Measurements from ENCODE around the gene FANCI.

The FANCI gene

GRCh38 chr15:89328398-89329254 is 84.8 kb downstream of the FANCI start:
- DNase-seq (ENCODE audit: extremely low read depth, low read depth) = no peak
- TF ChIP-seq CTCF (IDR thresholded peaks at IDR 0.05; ENCODE audit: low read depth, low read length, missing control alignments) = no peak
- no peak overlapping the region for H3K4me3 ChIP-seq (replicated peaks; ENCODE audit: low read depth, low read length)

- no peak overlapping the region for H3K4me3 ChIP-seq (replicated peaks; ENCODE audit: low read depth, low read length)
- no peak for DNase-seq (ENCODE audit: extremely low read depth, low read depth)
Measured at GRCh38 chr15:89329329-89330084, 85.7 kb downstream of the FANCI start.

GRCh38 chr15:89330119-89330518 is 86.3 kb downstream of the FANCI start:
- no peak for TF ChIP-seq CTCF (IDR thresholded peaks at IDR 0.05; ENCODE audit: low read depth, low read length, missing control alignments)
- DNase-seq (ENCODE audit: extremely low read depth, low read depth) = no peak
- no peak overlapping the region for H3K4me3 ChIP-seq (replicated peaks; ENCODE audit: low read depth, low read length)

More at GRCh38 chr15:89329329-89330084, 85.7 kb downstream of the FANCI start:
- TF ChIP-seq CTCF (IDR thresholded peaks at IDR 0.05; ENCODE audit: low read depth, low read length, missing control alignments) = no peak

- TF ChIP-seq CTCF (IDR thresholded peaks at IDR 0.05; ENCODE audit: low read depth, low read length, missing control alignments) = no peak
- no peak for DNase-seq (ENCODE audit: extremely low read depth, low read depth)
- H3K4me3 ChIP-seq (replicated peaks; ENCODE audit: low read depth, low read length) = peak overlapping the region; percentile 85
Measured at GRCh38 chr15:89330881-89331595, 87.3 kb downstream of the FANCI start.

GRCh38 chr15:89332446-89332845 is 88.7 kb downstream of the FANCI start:
- H3K4me3 ChIP-seq (replicated peaks; ENCODE audit: low read depth, low read length) = peak overlapping the region; percentile 85
- no peak for DNase-seq (ENCODE audit: extremely low read depth, low read depth)
- TF ChIP-seq CTCF (IDR thresholded peaks at IDR 0.05; ENCODE audit: low read depth, low read length, missing control alignments) = peak; percentile 47

- no peak for DNase-seq (ENCODE audit: extremely low read depth, low read depth)
- H3K4me3 ChIP-seq (replicated peaks; ENCODE audit: low read depth, low read length) = peak overlapping the region; percentile 85
- TF ChIP-seq CTCF (IDR thresholded peaks at IDR 0.05; ENCODE audit: low read depth, low read length, missing control alignments) = no peak
Measured at GRCh38 chr15:89333011-89333860, 89.5 kb downstream of the FANCI start.

Measured in HFF-Myc (cell line).